Fibroblast of gingiva (primary cell): Measurements from ENCODE around the gene NPR2.
A peak's percentile ranks its signal among the peaks of the same experiment; 100 is the strongest.

Experiments used
- DNase-seq: peaks from one replicate; pipeline ENCODE4 v3.0.0-alpha.2; 2011; ENCODE audit warnings: low read depth

Gene NPR2

GRCh38 chr9:35763803-35764202 lies 27.6 kb upstream of the NPR2 start:
- no peak for DNase-seq

- DNase-seq, result no peak
Observed at GRCh38 chr9:35766997-35767396, 24.4 kb upstream of the NPR2 start.

GRCh38 chr9:35767458-35767857 lies 23.9 kb upstream of the NPR2 start:
- no peak for DNase-seq

- DNase-seq, result no peak
Observed at GRCh38 chr9:35769763-35770162, 21.6 kb upstream of the NPR2 start.

- no peak for DNase-seq
Observed at GRCh38 chr9:35771075-35771433, 20.3 kb upstream of the NPR2 start.

- DNase-seq, result no peak
Observed at GRCh38 chr9:35771534-35771933, 19.9 kb upstream of the NPR2 start.

- DNase-seq, result no peak
Observed at GRCh38 chr9:35771943-35772342, 19.4 kb upstream of the NPR2 start.

- DNase-seq, result no peak
Observed at GRCh38 chr9:35774907-35775635, 16.3 kb upstream of the NPR2 start.

- no peak for DNase-seq
Observed at GRCh38 chr9:35776018-35776417, 15.4 kb upstream of the NPR2 start.

GRCh38 chr9:35778496-35778895 lies 12.9 kb upstream of the NPR2 start:
- no peak for DNase-seq

- no peak for DNase-seq
Observed at GRCh38 chr9:35781066-35781465, 10.3 kb upstream of the NPR2 start.

- DNase-seq, result no peak
Observed at GRCh38 chr9:35783418-35783817, 8.0 kb upstream of the NPR2 start.

GRCh38 chr9:35789541-35789940 lies 1.9 kb upstream of the NPR2 start:
- no peak for DNase-seq

GRCh38 chr9:35790025-35790384 lies 1.4 kb upstream of the NPR2 start:
- DNase-seq, result no peak

- DNase-seq, result peak; percentile 79
Observed at GRCh38 chr9:35790385-35791296, 750 bp upstream of the NPR2 start.

GRCh38 chr9:35792024-35792813 lies 828 bp downstream of the NPR2 start:
- DNase-seq, result no peak

- no peak for DNase-seq
Observed at GRCh38 chr9:35792826-35793225, 1.4 kb downstream of the NPR2 start.

- DNase-seq, result no peak
Observed at GRCh38 chr9:35793461-35793860, 2.1 kb downstream of the NPR2 start.

GRCh38 chr9:35795695-35796094 lies 4.3 kb downstream of the NPR2 start:
- DNase-seq, result no peak

GRCh38 chr9:35797311-35798109 lies 6.1 kb downstream of the NPR2 start:
- DNase-seq, result no peak

GRCh38 chr9:35798658-35799374 lies 7.4 kb downstream of the NPR2 start:
- no peak for DNase-seq
